B cell (primary cell): ENCODE results near the gene PARN. TPM values are rescaled to one million over a fixed set of nuclear protein-coding genes. Genes with fewer than 3 reads are reported as not detected.
"Not testable (repeated sequence)": the region's sequence is repeated elsewhere in the genome, so short reads cannot be mapped to it uniquely, and the experiment has no call there.

Source experiments
- ATAC-seq: fragments of 200-7000 bp; cut with Tn5 transposase; one replicate; pipeline ENCODE4 v1.10.0; 2021; ENCODE audit warnings: low read depth, mild to moderate bottlenecking, moderate number of reproducible peaks, moderate library complexity
- CTCF ChIA-PET: fragments of 350-600 bp; sonication (Branson Sonifier 250); formaldehyde crosslinking; loops from one replicate; lab custom pipeline; 2021; ENCODE audit warnings: antibody characterized with exemption, inconsistent platforms; lab: Charles Lee
- POLR2A ChIA-PET: fragments of 350-600 bp; sonication (Branson Sonifier 250); formaldehyde crosslinking; loops from one replicate; lab custom pipeline; 2021; ENCODE audit warnings: antibody characterized with exemption; lab: Charles Lee
- DNase-seq: peaks from one replicate; pipeline ENCODE4 v3.0.0; 2013
- H2AFZ ChIP-seq: 2 replicates; pipeline ENCODE4 v1.6.1; 2012; ENCODE audit warnings: mild to moderate bottlenecking, low read depth, low read length; ENCODE audit not compliant: insufficient read depth, poor library complexity, severe bottlenecking
- H3K27ac ChIP-seq, 2 donors: 1 replicate in 1 of 2; 2 replicates in 1 of 2; pipeline ENCODE4 v1.5.1; 2012 to 2013; ENCODE audit warnings: low read length in 2 of 2, mild to moderate bottlenecking in 2 of 2, moderate library complexity in 1 of 2
- H3K27me3 ChIP-seq, 4 experiments: fragments of 200-600 bp in 1 of 4; sonication (generic) in 1 of 4; replicated peaks in 1 of 4; 1 replicate in 2 of 4; 2 replicates in 2 of 4; pipeline versions ENCODE4 v1.6.1 to v1.7.0; 2013 to 2016; ENCODE audit warnings: low read length in 3 of 4, mild to moderate bottlenecking in 2 of 4, mixed read lengths in 1 of 4, moderate library complexity in 1 of 4; ENCODE audit not compliant: insufficient read depth in 4 of 4, control insufficient read depth in 3 of 4; ENCODE audit errors: control extremely low read depth in 1 of 4
- H3K36me3 ChIP-seq, 2 experiments: replicated peaks in 1 of 2; 1 replicate in 1 of 2; 2 replicates in 1 of 2; pipeline versions ENCODE4 v1.6.1 to v1.7.1; 2013; ENCODE audit warnings: low read length in 1 of 2; ENCODE audit not compliant: insufficient read depth in 2 of 2, control insufficient read depth in 1 of 2; ENCODE audit errors: control extremely low read depth in 1 of 2, extremely low read depth in 1 of 2
- H3K4me1 ChIP-seq, 2 donors: fragments of 200-600 bp in 1 of 2; sonication (generic) in 1 of 2; 1 replicate in 1 of 2; 2 replicates in 1 of 2; pipeline versions ENCODE4 v1.5.1 to v1.6.1; 2013 to 2017; ENCODE audit warnings: low read length in 2 of 2; ENCODE audit not compliant: control insufficient read depth in 2 of 2, insufficient read depth in 2 of 2
- H3K4me2 ChIP-seq: replicated peaks from 2 replicates; pipeline ENCODE3; 2012; ENCODE audit warnings: mild to moderate bottlenecking, low read depth, low read length; ENCODE audit not compliant: poor library complexity, severe bottlenecking
- H3K4me3 ChIP-seq, 5 experiments: fragments of 200-600 bp in 1 of 5; sonication (generic) in 1 of 5; 1 replicate in 3 of 5; 2 replicates in 2 of 5; pipeline versions ENCODE4 v1.5.1 to v1.7.0; 2011 to 2016; ENCODE audit warnings: low read length in 4 of 5, mild to moderate bottlenecking in 4 of 5, low read depth in 2 of 5, control low read depth in 1 of 5, moderate library complexity in 1 of 5; ENCODE audit not compliant: insufficient read depth in 1 of 5; ENCODE audit errors: control extremely low read depth in 1 of 5, extremely low read depth in 1 of 5
- H3K79me2 ChIP-seq: fragments of 200-600 bp; sonication (generic); one replicate; pipeline ENCODE4 v1.6.0; 2016; ENCODE audit warnings: low read length; ENCODE audit not compliant: control insufficient read depth, insufficient read depth
- H3K9ac ChIP-seq: fragments of 200-600 bp; sonication (generic); 2 replicates; pipeline ENCODE4 v1.6.1; 2017; ENCODE audit warnings: mild to moderate bottlenecking, low read length, moderate library complexity
- H3K9me3 ChIP-seq, 3 donors: one replicate each; pipeline versions ENCODE4 v1.6.1 to v1.7.1; 2013; ENCODE audit warnings: low read length in 2 of 3; ENCODE audit not compliant: control insufficient read depth in 2 of 3, insufficient read depth in 1 of 3; ENCODE audit errors: control extremely low read depth in 1 of 3
- H4K20me1 ChIP-seq: 2 replicates; pipeline ENCODE4 v1.6.0; 2012; ENCODE audit warnings: mild to moderate bottlenecking, low read length; ENCODE audit not compliant: insufficient read depth, control insufficient read depth, poor library complexity, severe bottlenecking
- H3K27ac Mint-ChIP-seq: one replicate; pipeline ENCODE4 v1.8.0; 2021; ENCODE audit warnings: mixed read lengths
- H3K27me3 Mint-ChIP-seq: one replicate; pipeline ENCODE4 v1.8.0; 2021; ENCODE audit warnings: mixed read lengths
- H3K4me1 Mint-ChIP-seq: one replicate; pipeline ENCODE4 v1.8.0; 2021; ENCODE audit warnings: mixed read lengths
- H3K4me3 Mint-ChIP-seq: one replicate; pipeline ENCODE4 v1.8.0; 2021; ENCODE audit warnings: mixed read lengths
- H3K9me3 Mint-ChIP-seq: one replicate; pipeline ENCODE4 v1.8.0; 2022; ENCODE audit warnings: mixed read lengths; ENCODE audit not compliant: insufficient read depth
- EZH2 ChIP-seq: IDR thresholded peaks from 2 replicates; pipeline ENCODE4 v1.6.1; 2012; ENCODE audit warnings: borderline replicate concordance, low read depth, mild to moderate bottlenecking, moderate library complexity, low read length; ENCODE audit not compliant: insufficient read depth, poor library complexity, severe bottlenecking
- WGBS: methylation state at CpG from one replicate; pipeline ENCODE4 v1.1.5; 2013; ENCODE audit warnings: missing lambda C conversion rate; ENCODE audit not compliant: insufficient coverage; 5-methylcytosine and 5-hydroxymethylcytosine counted together
- intact Hi-C: fragments of 100-400 bp; cut with micrococcal nuclease; formaldehyde crosslinking; loops from one replicate; pipeline ENCODE4 v1.10.0; 2022
- polyA plus RNA-seq: library from polyadenylated mRNA; depleted of rRNA; stranded (reverse); fragments of >200 nt; gene quantifications from 2 replicates; pipeline ENCODE4 v1.2.3, GENCODE V29; 2012
- total RNA-seq, 2 donors: library from RNA; stranded (reverse); fragments of 120-200 nt in 1 of 2; gene quantifications; 1 replicate in 1 of 2; 2 replicates in 1 of 2; pipeline versions ENCODE4 v1.2.3 to v1.2.4, GENCODE V29; 2013 to 2022
- TF ChIP-seq, protein P1 (sequence below): fragments of 200-600 bp; IDR thresholded peaks from one replicate; pipeline ENCODE4 v1.8.0; 2022; ENCODE audit warnings: antibody characterized with exemption, mild to moderate bottlenecking

PARN gene
- total and polyA plus RNA-seq, 2 donors (not counting 1 experiment from before 2014, with no cell fraction given), result 25.3 to 62.2 TPM

DNA sequence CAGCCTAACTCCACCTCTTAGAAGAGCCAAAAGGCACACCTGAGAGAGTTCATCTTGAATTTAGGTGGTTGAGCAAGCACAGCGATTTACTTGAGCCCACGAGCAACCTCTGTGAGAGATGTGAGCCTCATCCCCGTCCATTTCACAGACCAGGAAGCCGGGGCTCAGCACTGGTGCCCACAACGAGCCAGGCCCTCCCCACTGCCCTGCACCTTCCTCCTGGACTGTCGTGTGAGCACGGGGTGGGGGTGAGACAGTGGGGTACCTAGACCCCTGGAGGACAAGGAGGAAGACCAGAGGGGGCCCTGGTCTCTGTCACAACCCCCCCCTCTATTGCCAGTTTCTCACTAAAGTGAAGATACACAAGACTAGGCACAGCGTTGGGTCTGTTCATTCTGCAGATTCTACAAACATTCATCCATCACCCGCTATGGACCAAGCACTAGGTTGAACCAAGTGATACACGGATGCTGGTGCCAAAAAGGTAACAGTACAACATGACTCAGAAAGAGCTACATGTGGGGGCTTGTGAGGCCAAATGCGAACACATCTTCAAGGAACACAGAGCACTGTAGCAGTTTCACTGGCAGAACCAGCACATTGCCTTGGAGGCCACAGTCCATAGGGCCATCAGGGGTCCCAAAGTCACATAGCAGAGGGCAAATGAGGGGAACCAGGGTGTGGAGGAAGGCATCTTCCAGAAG lies 231.9 kb downstream of the PARN start:
- H3K4me3 ChIP-seq, result no peak overlapping the region
- H3K36me3 ChIP-seq, result no peaks in the 10 kb centered on the region
- no peaks in the 10 kb centered on the region for H3K4me1 ChIP-seq
- H3K9ac ChIP-seq, result no peak overlapping the region
- Mint-ChIP-seq H3K4me1 (no peaks in the 10 kb centered on the region), H3K27me3 (peaks cover 11% of the 10 kb centered on the region), H3K9me3 (no peaks in the 10 kb centered on the region), H3K4me3 (no peak overlapping the region), H3K27ac (no peak overlapping the region)
- H3K9me3 ChIP-seq, result no peaks in the 10 kb centered on the region
- TF ChIP-seq, protein P1, sequence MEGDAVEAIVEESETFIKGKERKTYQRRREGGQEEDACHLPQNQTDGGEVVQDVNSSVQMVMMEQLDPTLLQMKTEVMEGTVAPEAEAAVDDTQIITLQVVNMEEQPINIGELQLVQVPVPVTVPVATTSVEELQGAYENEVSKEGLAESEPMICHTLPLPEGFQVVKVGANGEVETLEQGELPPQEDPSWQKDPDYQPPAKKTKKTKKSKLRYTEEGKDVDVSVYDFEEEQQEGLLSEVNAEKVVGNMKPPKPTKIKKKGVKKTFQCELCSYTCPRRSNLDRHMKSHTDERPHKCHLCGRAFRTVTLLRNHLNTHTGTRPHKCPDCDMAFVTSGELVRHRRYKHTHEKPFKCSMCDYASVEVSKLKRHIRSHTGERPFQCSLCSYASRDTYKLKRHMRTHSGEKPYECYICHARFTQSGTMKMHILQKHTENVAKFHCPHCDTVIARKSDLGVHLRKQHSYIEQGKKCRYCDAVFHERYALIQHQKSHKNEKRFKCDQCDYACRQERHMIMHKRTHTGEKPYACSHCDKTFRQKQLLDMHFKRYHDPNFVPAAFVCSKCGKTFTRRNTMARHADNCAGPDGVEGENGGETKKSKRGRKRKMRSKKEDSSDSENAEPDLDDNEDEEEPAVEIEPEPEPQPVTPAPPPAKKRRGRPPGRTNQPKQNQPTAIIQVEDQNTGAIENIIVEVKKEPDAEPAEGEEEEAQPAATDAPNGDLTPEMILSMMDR, result no peak
- TF ChIP-seq EZH2, result no peak
- H3K4me2 ChIP-seq, result no peak overlapping the region
- intact Hi-C loops, result no loop called here
- H3K79me2 ChIP-seq, result no peaks in the 10 kb centered on the region
- no peak overlapping the region for H3K27ac ChIP-seq
- over 99% methylated on average over 7 of the region's 11 CpGs for WGBS
- no peak overlapping the region for H2AFZ ChIP-seq
- H4K20me1 ChIP-seq, result no peaks in the 10 kb centered on the region
- DNase-seq (no peak), ATAC-seq (no peak)
- POLR2A ChIA-PET, result no interaction called here
- CTCF ChIA-PET, result no interaction called here
- no peaks in the 10 kb centered on the region for H3K27me3 ChIP-seq

DNA sequence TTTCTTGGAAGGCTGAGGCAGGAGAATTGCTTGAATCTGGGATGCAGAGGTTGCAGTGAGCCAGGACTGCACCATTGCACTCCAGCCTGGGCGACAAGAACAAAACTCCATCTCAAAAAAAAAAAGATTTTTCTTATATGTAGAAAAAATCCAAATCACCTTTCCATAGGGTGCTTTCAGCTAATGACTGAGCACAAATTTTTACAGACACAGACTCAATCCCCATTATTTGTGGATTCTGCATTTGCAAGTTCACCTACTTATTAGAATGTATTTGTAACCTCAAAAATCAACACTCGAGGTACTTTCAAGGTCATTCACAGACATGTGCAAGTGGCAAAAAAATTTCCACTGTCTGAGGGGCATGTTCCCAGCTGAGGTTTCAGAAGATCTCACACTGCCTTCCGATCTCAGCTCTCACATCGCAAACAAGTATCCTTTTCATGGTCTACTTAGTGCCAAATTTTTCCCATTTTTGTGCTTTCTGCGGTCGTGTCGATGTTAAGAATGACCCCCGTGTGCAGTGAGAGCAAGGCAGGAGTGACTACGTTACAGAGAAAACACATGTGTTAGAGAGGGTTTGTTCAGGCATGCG lies 234.3 kb downstream of the PARN start:
- H3K27me3 Mint-ChIP-seq, H3K27ac ChIP-seq, DNase-seq, H3K4me1 ChIP-seq, H4K20me1 ChIP-seq, CTCF ChIA-PET, H3K4me2 ChIP-seq, POLR2A ChIA-PET, H3K9me3 Mint-ChIP-seq, H3K4me3 Mint-ChIP-seq, H3K27me3 ChIP-seq, H3K79me2 ChIP-seq, H3K4me3 ChIP-seq, ATAC-seq, H2AFZ ChIP-seq, H3K9me3 ChIP-seq, H3K4me1 Mint-ChIP-seq, H3K9ac ChIP-seq, H3K36me3 ChIP-seq, intact Hi-C loops, H3K27ac Mint-ChIP-seq: not testable (repeated sequence)
- WGBS, result 100% methylated on average over 2 of the region's 10 CpGs
